Vagina (tissue), 2 donors: ENCODE data around the gene FHIT. TPM values are rescaled to one million over a fixed set of nuclear protein-coding genes. Genes with fewer than 3 reads are reported as not detected.

ENCODE experiments used
- DNase-seq, 2 donors: peaks; one replicate each; pipeline ENCODE4 v3.0.0-alpha.2; 2017; ENCODE audit errors: extremely low spot score in 2 of 2
- H3K27ac ChIP-seq: fragments of 200-600 bp; sonication (generic); one replicate; pipeline ENCODE4 v1.5.1; 2019
- H3K27me3 ChIP-seq: fragments of 200-600 bp; sonication (generic); one replicate; pipeline ENCODE4 v1.5.1; 2019
- H3K36me3 ChIP-seq, 2 donors: fragments of 200-600 bp; sonication (generic); one replicate each; pipeline ENCODE4 v1.5.1; 2017 to 2019
- H3K4me1 ChIP-seq: fragments of 200-600 bp; sonication (generic); one replicate; pipeline ENCODE4 v1.5.1; 2019
- H3K4me3 ChIP-seq, 2 donors: fragments of 200-600 bp; sonication (generic); 1 replicate in 1 of 2; 2 replicates in 1 of 2; pipeline ENCODE4 v1.5.1; 2016 to 2019
- H3K9me3 ChIP-seq: fragments of 200-600 bp; sonication (generic); one replicate; pipeline ENCODE4 v1.5.1; 2019
- CTCF ChIP-seq, 3 experiments: fragments of 450-650 bp in 2 of 3; fragments of 200-600 bp in 1 of 3; sonication (generic) in 1 of 3; IDR thresholded peaks; one replicate each; pipeline ENCODE4 v1.5.1; 2017 to 2019; ENCODE audit warnings: antibody characterized with exemption in 3 of 3, mild to moderate bottlenecking in 2 of 3, moderate library complexity in 2 of 3
- POLR2A ChIP-seq, 2 donors: fragments of 450-650 bp; IDR thresholded peaks; one replicate each; pipeline ENCODE4 v1.6.1; 2017; ENCODE audit warnings: antibody characterized with exemption in 2 of 2, mild to moderate bottlenecking in 2 of 2, moderate library complexity in 2 of 2
- POLR2AphosphoS5 ChIP-seq, 2 donors: sonication (generic); formaldehyde crosslinking; IDR thresholded peaks; one replicate each; pipeline ENCODE4 v1.9.0; 2017; ENCODE audit warnings: antibody characterized with exemption in 2 of 2, mild to moderate bottlenecking in 2 of 2, low read depth in 1 of 2; ENCODE audit not compliant: insufficient read depth in 1 of 2
- intact Hi-C: fragments of 100-400 bp; cut with DNase I; formaldehyde crosslinking; loops from one replicate; pipeline ENCODE4 v1.15.1; 2023
- total RNA-seq: library from RNA; depleted of rRNA; stranded (reverse); fragments of >200 nt; gene quantifications from one replicate; pipeline ENCODE4 v1.2.3, GENCODE V29; 2016

Gene FHIT
- total RNA-seq, 1 donor from 2014 or later: 7.9 TPM

GRCh38 chr3:60096403-60096802 lies 1154.8 kb downstream of the FHIT start:
- H3K27ac ChIP-seq: no peak overlapping the region
- intact Hi-C loops: no loop called here
- DNase-seq: no peak
- no peaks in the 10 kb centered on the region for H3K36me3 ChIP-seq
- no peak overlapping the region for H3K4me3 ChIP-seq
- H3K27me3 ChIP-seq: no peaks in the 10 kb centered on the region
- no peaks in the 10 kb centered on the region for H3K9me3 ChIP-seq
- no peaks in the 10 kb centered on the region for H3K4me1 ChIP-seq
- TF ChIP-seq POLR2A (IDR thresholded peaks at IDR 0.05): no peak
- no peak for TF ChIP-seq CTCF (IDR thresholded peaks at IDR 0.05)
- TF ChIP-seq POLR2AphosphoS5 (IDR thresholded peaks at IDR 0.05; ENCODE audit: insufficient read depth in 1 of 2, low read depth in 1 of 2): no peak

DNA sequence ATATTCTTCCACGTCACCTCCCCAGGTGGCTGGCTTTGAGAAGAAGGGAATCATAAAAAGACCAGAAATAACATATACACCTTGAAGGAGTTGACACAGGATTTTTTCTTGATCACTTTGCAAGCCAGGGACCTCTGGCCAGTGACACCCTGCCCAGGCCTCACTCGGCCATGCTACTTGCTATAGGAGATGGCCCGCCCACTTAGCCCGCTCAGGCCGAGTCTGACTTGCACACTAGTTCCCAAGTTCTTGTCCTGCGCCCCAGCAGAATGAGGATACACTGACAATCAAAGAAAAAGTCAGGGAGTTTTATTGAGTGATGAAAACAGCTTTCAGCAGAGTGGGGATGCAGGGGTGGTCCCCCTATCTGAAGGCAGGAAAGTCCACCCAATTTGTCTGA lies 1155.3 kb downstream of the FHIT start:
- Histone ChIP-seq H3K4me3 (no peak overlapping the region), H3K27me3 (no peaks in the 10 kb centered on the region), H3K4me1 (no peaks in the 10 kb centered on the region), H3K27ac (no peak overlapping the region), H3K9me3 (no peaks in the 10 kb centered on the region), H3K36me3 (no peaks in the 10 kb centered on the region)
- TF ChIP-seq POLR2A (IDR thresholded peaks at IDR 0.05) (no peak), CTCF (IDR thresholded peaks at IDR 0.05) (no peak), POLR2AphosphoS5 (IDR thresholded peaks at IDR 0.05; ENCODE audit: insufficient read depth in 1 of 2, low read depth in 1 of 2) (no peak)
- intact Hi-C loops: no loop called here
- DNase-seq: no peak

GRCh38 chr3:60095516-60095915 lies 1155.7 kb downstream of the FHIT start:
- intact Hi-C loops: no loop called here
- Histone ChIP-seq H3K4me1 (no peaks in the 10 kb centered on the region), H3K9me3 (no peaks in the 10 kb centered on the region), H3K27me3 (no peaks in the 10 kb centered on the region), H3K36me3 (no peaks in the 10 kb centered on the region), H3K4me3 (no peak overlapping the region), H3K27ac (no peak overlapping the region)
- no peak for DNase-seq
- TF ChIP-seq CTCF (IDR thresholded peaks at IDR 0.05) (no peak), POLR2AphosphoS5 (IDR thresholded peaks at IDR 0.05; ENCODE audit: insufficient read depth in 1 of 2, low read depth in 1 of 2) (no peak), POLR2A (IDR thresholded peaks at IDR 0.05) (no peak)

GRCh38 chr3:60094392-60094947 lies 1156.8 kb downstream of the FHIT start:
- TF ChIP-seq POLR2AphosphoS5 (IDR thresholded peaks at IDR 0.05; ENCODE audit: insufficient read depth in 1 of 2, low read depth in 1 of 2) (no peak), POLR2A (IDR thresholded peaks at IDR 0.05) (no peak), CTCF (IDR thresholded peaks at IDR 0.05) (no peak)

GRCh38 chr3:60090548-60090947 lies 1160.7 kb downstream of the FHIT start:
- H3K27ac ChIP-seq: no peak overlapping the region
- no peaks in the 10 kb centered on the region for H3K27me3 ChIP-seq
- no peak overlapping the region for H3K4me3 ChIP-seq
- H3K36me3 ChIP-seq: no peaks in the 10 kb centered on the region
- TF ChIP-seq POLR2A (IDR thresholded peaks at IDR 0.05) (no peak), POLR2AphosphoS5 (IDR thresholded peaks at IDR 0.05; ENCODE audit: insufficient read depth in 1 of 2, low read depth in 1 of 2) (no peak), CTCF (IDR thresholded peaks at IDR 0.05) (no peak)
- no peaks in the 10 kb centered on the region for H3K4me1 ChIP-seq
- intact Hi-C loops: no loop called here
- DNase-seq: no peak
- H3K9me3 ChIP-seq: no peaks in the 10 kb centered on the region

More at GRCh38 chr3:60094392-60094947, 1156.8 kb downstream of the FHIT start:
- H3K4me1 ChIP-seq: no peaks in the 10 kb centered on the region
- no peaks in the 10 kb centered on the region for H3K9me3 ChIP-seq
- DNase-seq: no peak
- no peaks in the 10 kb centered on the region for H3K36me3 ChIP-seq
- no peaks in the 10 kb centered on the region for H3K27me3 ChIP-seq
- H3K4me3 ChIP-seq: no peak overlapping the region
- H3K27ac ChIP-seq: no peak overlapping the region
- intact Hi-C loops: no loop called here
